Measurements from ENCODE around the gene SERPINA9. TPM values are rescaled to one million over a fixed set of nuclear protein-coding genes. Genes with fewer than 3 reads are reported as not detected.

SERPINA9 gene
- total RNA-seq, 1 donor from 2014 or later, result not detected

GRCh38 chr14:94461526-94462218, 14.3 kb downstream of the SERPINA9 start:
- TF ChIP-seq CTCF (conservative IDR thresholded peaks at IDR 0.05), result no peak
- Mint-ChIP-seq H3K9me3 (peaks cover 9% of the 10 kb centered on the region), H3K27me3 (ENCODE audit: low read depth) (peaks cover 7% of the 10 kb centered on the region), H3K4me1 (peaks cover 7% of the 10 kb centered on the region), H3K27ac (ENCODE audit: unreplicated experiment) (no peak overlapping the region), H3K36me3 (ENCODE audit: low read depth) (peaks cover 3% of the 10 kb centered on the region), H3K4me3 (no peak overlapping the region)
- DNase-seq (ENCODE audit: low read depth, low spot score), result no peak

GRCh38 chr14:94460631-94461416, 15.2 kb downstream of the SERPINA9 start:
- no peak overlapping the region for H3K27ac Mint-ChIP-seq (ENCODE audit: unreplicated experiment)
- no peak for DNase-seq (ENCODE audit: low read depth, low spot score)
- H3K4me1 Mint-ChIP-seq, result peaks cover 10% of the 10 kb centered on the region
- peaks cover 1% of the 10 kb centered on the region for H3K27me3 Mint-ChIP-seq (ENCODE audit: low read depth)
- H3K4me3 Mint-ChIP-seq, result no peak overlapping the region
- TF ChIP-seq CTCF (conservative IDR thresholded peaks at IDR 0.05), result no peak
- peaks cover 12% of the 10 kb centered on the region for H3K9me3 Mint-ChIP-seq
- H3K36me3 Mint-ChIP-seq (ENCODE audit: low read depth), result peaks cover 3% of the 10 kb centered on the region

GRCh38 chr14:94458558-94459205, 17.3 kb downstream of the SERPINA9 start:
- peaks cover 20% of the 10 kb centered on the region for H3K9me3 Mint-ChIP-seq
- H3K27ac Mint-ChIP-seq (ENCODE audit: unreplicated experiment), result peak overlapping the region; percentile 8
- peaks cover 5% of the 10 kb centered on the region for H3K36me3 Mint-ChIP-seq (ENCODE audit: low read depth)
- peaks cover 12% of the 10 kb centered on the region for H3K4me1 Mint-ChIP-seq
- DNase-seq (ENCODE audit: low read depth, low spot score), result no peak
- peaks cover 6% of the 10 kb centered on the region for H3K27me3 Mint-ChIP-seq (ENCODE audit: low read depth)
- H3K4me3 Mint-ChIP-seq, result no peak overlapping the region
- no peak for TF ChIP-seq CTCF (conservative IDR thresholded peaks at IDR 0.05)

- no peak overlapping the region for H3K27ac Mint-ChIP-seq (ENCODE audit: unreplicated experiment)
- peaks cover 12% of the 10 kb centered on the region for H3K4me1 Mint-ChIP-seq
- peaks cover 5% of the 10 kb centered on the region for H3K36me3 Mint-ChIP-seq (ENCODE audit: low read depth)
- H3K4me3 Mint-ChIP-seq, result no peak overlapping the region
- no peak for DNase-seq (ENCODE audit: low read depth, low spot score)
- no peak for TF ChIP-seq CTCF (conservative IDR thresholded peaks at IDR 0.05)
- peaks cover 20% of the 10 kb centered on the region for H3K9me3 Mint-ChIP-seq
- H3K27me3 Mint-ChIP-seq (ENCODE audit: low read depth), result peaks cover 8% of the 10 kb centered on the region
Observed at GRCh38 chr14:94458096-94458495, 17.9 kb downstream of the SERPINA9 start.

- no peak for DNase-seq (ENCODE audit: low read depth, low spot score)
- H3K36me3 Mint-ChIP-seq (ENCODE audit: low read depth), result peaks cover 5% of the 10 kb centered on the region
- peaks cover 29% of the 10 kb centered on the region for H3K27me3 Mint-ChIP-seq (ENCODE audit: low read depth)
- H3K4me3 Mint-ChIP-seq, result no peak overlapping the region
- H3K9me3 Mint-ChIP-seq, result peaks cover 20% of the 10 kb centered on the region
- no peak for TF ChIP-seq CTCF (conservative IDR thresholded peaks at IDR 0.05)
- H3K27ac Mint-ChIP-seq (ENCODE audit: unreplicated experiment), result no peak overlapping the region
- peaks cover 27% of the 10 kb centered on the region for H3K4me1 Mint-ChIP-seq
Observed at GRCh38 chr14:94455928-94456327, 20.1 kb downstream of the SERPINA9 start.
